Trophoblast cell (in vitro differentiated cells and primary cell): ENCODE data around the gene CORO7.

Experiments used
- DNase-seq, 2 donors: peaks; one replicate each; pipeline ENCODE4 v3.0.0-alpha.2; 2016
- H2AFZ ChIP-seq: 2 replicates; pipeline ENCODE4 v1.6.1; 2013; ENCODE audit warnings: low read length, moderate library complexity, mild to moderate bottlenecking; ENCODE audit not compliant: insufficient read depth, poor library complexity
- H2AK5ac ChIP-seq: 2 replicates; pipeline ENCODE4 v1.6.1; 2013; ENCODE audit warnings: mild to moderate bottlenecking, low read length
- H2BK120ac ChIP-seq: 2 replicates; pipeline ENCODE4 v1.6.1; 2013; ENCODE audit warnings: low read length, mild to moderate bottlenecking, moderate library complexity; ENCODE audit not compliant: insufficient read depth, poor library complexity
- H2BK12ac ChIP-seq: 2 replicates; pipeline ENCODE4 v1.6.1; 2013; ENCODE audit warnings: mild to moderate bottlenecking, low read length, moderate library complexity
- H2BK5ac ChIP-seq: 2 replicates; pipeline ENCODE4 v1.6.1; 2013; ENCODE audit warnings: low read length, low read depth, moderate library complexity, mild to moderate bottlenecking; ENCODE audit not compliant: poor library complexity
- H3K14ac ChIP-seq: 2 replicates; pipeline ENCODE4 v1.6.1; 2013; ENCODE audit warnings: mild to moderate bottlenecking, low read length
- H3K18ac ChIP-seq: 2 replicates; pipeline ENCODE4 v1.6.1; 2013; ENCODE audit warnings: mild to moderate bottlenecking, low read length
- H3K23ac ChIP-seq: 2 replicates; pipeline ENCODE4 v1.6.1; 2013; ENCODE audit warnings: low read length
- H3K27ac ChIP-seq: 2 replicates; pipeline ENCODE4 v1.5.1; 2013; ENCODE audit warnings: low read depth, mild to moderate bottlenecking, inconsistent platforms, low read length, moderate library complexity
- H3K27me3 ChIP-seq: 2 replicates; pipeline ENCODE4 v1.6.1; 2013; ENCODE audit warnings: inconsistent platforms, mild to moderate bottlenecking, low read length, moderate library complexity; ENCODE audit not compliant: insufficient read depth
- H3K36me3 ChIP-seq, 2 experiments: 1 replicate in 1 of 2; 2 replicates in 1 of 2; pipeline ENCODE4 v1.6.1; 2013; ENCODE audit warnings: low read length in 2 of 2, mild to moderate bottlenecking in 2 of 2, moderate library complexity in 1 of 2; ENCODE audit not compliant: insufficient read depth in 2 of 2, control insufficient read depth in 1 of 2
- H3K4ac ChIP-seq: 2 replicates; pipeline ENCODE4 v1.6.1; 2013; ENCODE audit warnings: low read depth, mild to moderate bottlenecking, low read length, moderate library complexity
- H3K4me1 ChIP-seq, 2 experiments: 1 replicate in 1 of 2; 2 replicates in 1 of 2; pipeline ENCODE4 v1.6.1; 2013; ENCODE audit warnings: low read length in 2 of 2, mild to moderate bottlenecking in 2 of 2, moderate library complexity in 1 of 2; ENCODE audit not compliant: insufficient read depth in 2 of 2, control insufficient read depth in 1 of 2
- H3K4me2 ChIP-seq: 2 replicates; pipeline ENCODE4 v1.6.1; 2013; ENCODE audit warnings: inconsistent platforms, mild to moderate bottlenecking, low read length, moderate library complexity
- H3K4me3 ChIP-seq: 2 replicates; pipeline ENCODE4 v1.5.1; 2013; ENCODE audit warnings: mild to moderate bottlenecking, low read depth, low read length, inconsistent platforms
- H3K79me1 ChIP-seq: one replicate; pipeline ENCODE4 v1.6.1; 2013; ENCODE audit warnings: low read length
- H3K79me2 ChIP-seq: 2 replicates; pipeline ENCODE4 v1.6.1; 2013; ENCODE audit warnings: low read length, mild to moderate bottlenecking; ENCODE audit not compliant: control insufficient read depth, insufficient read depth, poor library complexity
- H3K9ac ChIP-seq: 2 replicates; pipeline ENCODE4 v1.6.1; 2013; ENCODE audit warnings: mild to moderate bottlenecking, low read length
- H3K9me3 ChIP-seq: 2 replicates; pipeline ENCODE4 v1.6.1; 2013; ENCODE audit warnings: low read depth, mild to moderate bottlenecking, control low read depth, inconsistent platforms, low read length; ENCODE audit not compliant: insufficient read depth
- H4K12ac ChIP-seq: 2 replicates; pipeline ENCODE4 v1.6.1; 2013; ENCODE audit warnings: low read depth, mild to moderate bottlenecking, low read length, moderate library complexity
- H4K8ac ChIP-seq: 2 replicates; pipeline ENCODE4 v1.6.1; 2013; ENCODE audit warnings: low read depth, mild to moderate bottlenecking, low read length, moderate library complexity
- H4K91ac ChIP-seq: one replicate; pipeline ENCODE4 v1.6.1; 2013; ENCODE audit warnings: low read depth, mild to moderate bottlenecking, low read length, moderate library complexity
- WGBS: extraction: QIAGEN DNeasy Blood & Tissue Kit; methylation state at CpG from one replicate; pipeline ENCODE4 v1.1.7; 2013; ENCODE audit warnings: missing lambda C conversion rate; ENCODE audit not compliant: insufficient read length, insufficient coverage; ENCODE audit errors: extremely low coverage; 5-methylcytosine and 5-hydroxymethylcytosine counted together

CORO7 gene

GRCh38 chr16:4380119-4381063 is 36.0 kb downstream of the CORO7 start:
- no peak overlapping the region for H3K18ac ChIP-seq
- no peak overlapping the region for H3K14ac ChIP-seq
- no peak overlapping the region for H2AFZ ChIP-seq
- H3K4ac ChIP-seq, result no peak overlapping the region
- H3K9ac ChIP-seq, result no peak overlapping the region
- no peaks in the 10 kb centered on the region for H3K79me1 ChIP-seq
- H4K12ac ChIP-seq, result no peak overlapping the region
- no peak overlapping the region for H3K27ac ChIP-seq
- H3K4me1 ChIP-seq, result peaks cover 29 to 51% of the 10 kb centered on the region in 2 experiments
- H2BK12ac ChIP-seq, result no peak overlapping the region
- no peak overlapping the region for H3K4me2 ChIP-seq
- H4K8ac ChIP-seq, result no peak overlapping the region
- H3K4me3 ChIP-seq, result no peak overlapping the region
- no peak overlapping the region for H4K91ac ChIP-seq
- peaks cover 39 to 43% of the 10 kb centered on the region in 2 experiments for H3K36me3 ChIP-seq
- peaks cover 5% of the 10 kb centered on the region for H3K79me2 ChIP-seq
- no peak overlapping the region for H2BK5ac ChIP-seq
- H2AK5ac ChIP-seq, result no peak overlapping the region
- H3K27me3 ChIP-seq, result no peaks in the 10 kb centered on the region
- no peak for DNase-seq
- H3K23ac ChIP-seq, result no peak overlapping the region
- peaks cover 4% of the 10 kb centered on the region for H3K9me3 ChIP-seq
- WGBS, result no CpG with 5 or more reads among the region's 26 CpGs
- H2BK120ac ChIP-seq, result no peak overlapping the region

GRCh38 chr16:4378999-4379690 is 37.3 kb downstream of the CORO7 start:
- no peak overlapping the region for H3K23ac ChIP-seq
- no peaks in the 10 kb centered on the region for H3K27me3 ChIP-seq
- no peak overlapping the region for H3K18ac ChIP-seq
- no peak overlapping the region for H3K9ac ChIP-seq
- H4K12ac ChIP-seq, result no peak overlapping the region
- H2BK12ac ChIP-seq, result no peak overlapping the region
- H3K79me1 ChIP-seq, result peaks cover 7% of the 10 kb centered on the region
- no peak overlapping the region for H3K4me2 ChIP-seq
- no peak overlapping the region for H4K91ac ChIP-seq
- no peak overlapping the region for H2BK5ac ChIP-seq
- peaks cover 35 to 38% of the 10 kb centered on the region in 2 experiments for H3K36me3 ChIP-seq
- no peak overlapping the region for H3K27ac ChIP-seq
- no peak overlapping the region for H3K14ac ChIP-seq
- no peak overlapping the region for H3K4me3 ChIP-seq
- no peak overlapping the region for H2AFZ ChIP-seq
- WGBS, result no CpG with 5 or more reads among the region's 21 CpGs
- DNase-seq, result no peak
- H3K4me1 ChIP-seq, result peaks cover 33 to 52% of the 10 kb centered on the region in 2 experiments
- H2AK5ac ChIP-seq, result no peak overlapping the region
- peaks cover 2% of the 10 kb centered on the region for H3K9me3 ChIP-seq
- H3K79me2 ChIP-seq, result peaks cover 5% of the 10 kb centered on the region
- H3K4ac ChIP-seq, result no peak overlapping the region
- no peak overlapping the region for H2BK120ac ChIP-seq
- H4K8ac ChIP-seq, result no peak overlapping the region

- no CpG with 5 or more reads among the region's 15 CpGs for WGBS
These were observed 38.2 kb downstream of the CORO7 start for GRCh38 chr16:4378161-4378666.

GRCh38 chr16:4377573-4378154 is 38.7 kb downstream of the CORO7 start:
- H3K27me3 ChIP-seq, result no peaks in the 10 kb centered on the region
- H3K4me3 ChIP-seq, result no peak overlapping the region
- H3K23ac ChIP-seq, result no peak overlapping the region
- H4K8ac ChIP-seq, result no peak overlapping the region
- no peak for DNase-seq
- H3K27ac ChIP-seq, result no peak overlapping the region
- no peak overlapping the region for H2AK5ac ChIP-seq
- peaks cover 13% of the 10 kb centered on the region for H3K79me2 ChIP-seq
- H3K9me3 ChIP-seq, result peaks cover 2% of the 10 kb centered on the region
- peaks cover 27 to 31% of the 10 kb centered on the region in 2 experiments for H3K36me3 ChIP-seq
- no peak overlapping the region for H3K9ac ChIP-seq
- no peak overlapping the region for H4K91ac ChIP-seq
- no peak overlapping the region for H2BK5ac ChIP-seq
- no peak overlapping the region for H4K12ac ChIP-seq
- no peak overlapping the region for H2AFZ ChIP-seq
- H3K4me1 ChIP-seq, result peaks cover 45 to 64% of the 10 kb centered on the region in 2 experiments
- H3K79me1 ChIP-seq, result peaks cover 13% of the 10 kb centered on the region
- H3K4ac ChIP-seq, result no peak overlapping the region
- no peak overlapping the region for H3K4me2 ChIP-seq
- no CpG with 5 or more reads among the region's 12 CpGs for WGBS
- no peak overlapping the region for H2BK120ac ChIP-seq
- no peak overlapping the region for H3K14ac ChIP-seq
- no peak overlapping the region for H2BK12ac ChIP-seq
- H3K18ac ChIP-seq, result peak overlapping the region; percentile 27

More at GRCh38 chr16:4378161-4378666, 38.2 kb downstream of the CORO7 start:
- H3K27me3 ChIP-seq, result no peaks in the 10 kb centered on the region
- no peak overlapping the region for H4K91ac ChIP-seq
- H3K9me3 ChIP-seq, result peaks cover 2% of the 10 kb centered on the region
- H3K4ac ChIP-seq, result no peak overlapping the region
- H3K79me1 ChIP-seq, result peaks cover 13% of the 10 kb centered on the region
- no peak overlapping the region for H2AK5ac ChIP-seq
- H2AFZ ChIP-seq, result no peak overlapping the region
- H4K12ac ChIP-seq, result no peak overlapping the region
- H2BK120ac ChIP-seq, result no peak overlapping the region
- H2BK5ac ChIP-seq, result no peak overlapping the region
- H3K27ac ChIP-seq, result no peak overlapping the region
- DNase-seq, result no peak
- peaks cover 31 to 36% of the 10 kb centered on the region in 2 experiments for H3K36me3 ChIP-seq
- no peak overlapping the region for H3K9ac ChIP-seq
- no peak overlapping the region for H4K8ac ChIP-seq
- no peak overlapping the region for H3K4me3 ChIP-seq
- H3K79me2 ChIP-seq, result peaks cover 10% of the 10 kb centered on the region
- H3K18ac ChIP-seq, result no peak overlapping the region
- H3K23ac ChIP-seq, result no peak overlapping the region
- no peak overlapping the region for H2BK12ac ChIP-seq
- no peak overlapping the region for H3K14ac ChIP-seq
- peaks cover 39 to 58% of the 10 kb centered on the region in 2 experiments for H3K4me1 ChIP-seq
- no peak overlapping the region for H3K4me2 ChIP-seq
